ENCODE measurements around the gene NANOS2.
"Not testable (repeated sequence)": the region's sequence is repeated elsewhere in the genome, so short reads cannot be mapped to it uniquely, and the experiment has no call there.

DNA sequence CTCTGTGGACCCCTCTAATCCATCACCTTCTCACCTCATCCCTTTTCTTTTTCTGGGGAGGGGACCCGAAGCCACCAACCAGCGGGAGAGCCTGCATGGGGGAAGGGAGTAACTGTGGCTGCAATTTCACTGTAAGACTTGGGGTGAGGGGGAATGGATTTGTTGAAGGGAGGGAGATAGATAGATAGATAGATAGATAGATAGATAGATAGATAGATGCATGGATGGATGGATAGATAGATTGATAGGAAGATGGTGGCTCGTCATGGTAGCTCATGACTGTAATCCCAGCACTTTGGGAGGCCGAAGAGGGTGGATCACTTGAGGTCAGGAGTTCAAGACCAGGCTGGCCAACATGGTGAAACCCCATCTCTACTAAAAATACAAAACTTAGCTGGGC is 47.3 kb downstream of the NANOS2 start:
- TF ChIP-seq CTCF, POLR2A (IDR thresholded peaks at IDR 0.05): not testable (repeated sequence)

Measured in stomach (tissue), 4 donors.